ENCODE results near the gene TPCN2.

TPCN2 gene

DNA sequence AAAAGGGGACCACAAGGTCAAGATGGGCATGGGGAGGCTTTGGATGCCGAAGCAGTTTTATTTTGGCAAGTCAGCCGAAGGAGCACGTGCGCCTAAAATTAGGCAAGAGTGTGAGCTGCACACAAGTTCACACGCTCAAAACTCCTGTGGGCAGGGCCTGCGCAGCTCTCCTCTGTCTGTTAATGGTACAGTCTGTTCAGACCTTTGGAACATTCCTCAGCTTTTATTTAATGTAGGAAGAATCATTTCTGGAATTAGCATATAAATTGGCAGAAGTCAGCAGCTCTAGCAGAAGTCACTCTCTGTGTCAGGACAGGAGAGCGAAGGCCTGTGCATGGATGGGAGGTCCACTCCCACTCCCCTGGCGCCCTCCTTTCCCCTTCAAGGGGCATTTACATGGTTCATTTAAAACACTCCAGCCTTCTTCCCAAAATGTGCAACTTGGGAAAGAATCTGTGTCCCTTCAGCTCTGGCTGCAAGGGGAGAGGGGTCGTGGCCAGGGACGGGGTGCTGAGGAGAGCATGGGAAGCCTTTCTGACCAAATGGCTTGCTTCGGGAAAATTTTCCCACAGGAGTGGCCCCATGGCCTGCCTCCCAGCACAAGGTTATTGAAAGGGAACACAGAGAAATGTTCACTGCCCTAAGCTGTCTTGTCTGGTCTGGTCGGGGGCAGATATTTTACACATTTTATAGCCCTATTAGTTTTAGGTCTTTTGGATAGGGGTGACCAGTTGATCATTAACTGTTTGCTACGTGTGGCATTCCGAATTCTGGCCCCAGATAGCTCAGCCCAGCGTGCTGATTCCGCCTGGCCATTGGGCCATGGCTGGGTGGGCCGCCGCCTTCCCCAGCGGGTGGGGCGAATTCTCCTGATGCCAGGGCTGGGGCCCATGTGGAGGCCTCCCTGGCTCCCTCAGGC lies 63.2 kb downstream of the TPCN2 start:
- DNase-seq (ENCODE audit: low read depth, low spot score) = no peak

DNA sequence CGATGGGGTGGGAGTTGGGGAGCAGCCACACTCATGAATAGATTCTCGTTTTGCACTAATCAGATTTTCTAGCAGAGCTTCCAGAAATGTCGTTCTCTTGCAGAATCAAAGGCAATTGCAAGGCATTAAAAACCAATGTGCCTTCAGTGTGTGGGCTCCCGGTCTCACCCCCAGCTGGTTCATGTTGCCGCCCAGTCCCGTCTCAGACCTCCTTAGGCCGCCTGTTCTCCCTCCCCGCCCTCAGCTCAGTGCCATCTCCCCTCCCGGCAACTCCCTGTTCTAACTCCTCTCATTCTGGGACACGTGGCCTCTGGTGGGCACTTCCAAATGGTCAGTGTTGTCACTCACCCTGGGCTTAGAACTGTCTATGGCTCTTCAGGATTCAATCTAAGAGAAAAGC lies 64.5 kb downstream of the TPCN2 start:
- no peak for DNase-seq (ENCODE audit: low read depth, low spot score)

DNA sequence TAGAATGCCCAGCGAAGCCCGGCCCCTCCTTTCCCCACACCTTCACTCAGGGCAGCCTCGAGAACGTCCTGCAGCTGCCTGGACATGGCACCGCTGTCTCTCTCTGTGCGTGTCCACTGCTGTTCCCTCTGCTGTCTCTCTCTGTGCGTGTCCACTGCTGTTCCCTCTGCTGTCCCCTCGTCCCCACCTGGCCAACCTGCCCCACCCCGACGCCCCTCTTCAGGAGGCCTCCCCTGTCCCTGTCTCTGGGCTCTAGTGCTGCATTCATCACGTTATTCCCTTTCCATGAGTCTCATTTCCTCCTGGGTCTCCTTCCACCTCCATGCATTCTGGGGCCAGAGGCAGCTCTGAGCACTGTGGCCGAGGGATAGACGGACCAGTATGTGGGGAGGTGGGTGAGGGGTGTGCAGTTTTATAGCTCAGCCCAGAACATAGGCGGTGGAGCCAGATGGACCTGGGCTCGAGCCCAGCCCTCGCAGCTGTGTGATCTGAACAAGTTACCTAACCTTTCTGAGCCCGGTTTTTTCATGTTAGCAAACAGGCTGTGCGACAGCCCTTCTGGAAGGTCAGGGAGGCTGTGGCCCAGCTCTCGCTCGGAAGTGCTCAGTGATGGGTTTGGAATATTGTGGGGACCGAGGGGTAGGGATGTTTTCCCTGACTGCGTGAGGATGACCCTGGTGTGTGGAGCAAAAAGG lies 65.1 kb downstream of the TPCN2 start:
- no peak for DNase-seq (ENCODE audit: low read depth, low spot score)

DNA sequence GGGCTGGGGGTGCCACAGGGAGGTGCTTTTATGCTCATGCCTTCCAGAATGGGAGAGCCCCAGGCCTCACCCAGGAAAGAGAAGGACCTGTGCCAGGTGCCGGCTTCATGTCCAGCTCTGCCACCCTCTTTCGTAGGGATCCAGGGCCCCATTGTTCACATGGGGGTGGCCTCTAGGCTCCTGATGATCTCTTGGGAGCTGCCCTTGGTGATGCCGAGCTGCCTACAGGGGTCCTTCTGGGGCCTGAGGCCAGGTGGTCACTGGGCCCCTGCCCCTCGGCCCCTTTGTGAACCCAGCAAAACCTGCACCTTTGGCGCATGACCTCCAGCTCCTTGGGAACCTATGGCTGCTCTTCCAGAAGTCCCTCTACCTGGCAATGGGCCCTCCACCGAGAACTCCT lies 65.6 kb downstream of the TPCN2 start:
- DNase-seq (ENCODE audit: low read depth, low spot score) = no peak

DNA sequence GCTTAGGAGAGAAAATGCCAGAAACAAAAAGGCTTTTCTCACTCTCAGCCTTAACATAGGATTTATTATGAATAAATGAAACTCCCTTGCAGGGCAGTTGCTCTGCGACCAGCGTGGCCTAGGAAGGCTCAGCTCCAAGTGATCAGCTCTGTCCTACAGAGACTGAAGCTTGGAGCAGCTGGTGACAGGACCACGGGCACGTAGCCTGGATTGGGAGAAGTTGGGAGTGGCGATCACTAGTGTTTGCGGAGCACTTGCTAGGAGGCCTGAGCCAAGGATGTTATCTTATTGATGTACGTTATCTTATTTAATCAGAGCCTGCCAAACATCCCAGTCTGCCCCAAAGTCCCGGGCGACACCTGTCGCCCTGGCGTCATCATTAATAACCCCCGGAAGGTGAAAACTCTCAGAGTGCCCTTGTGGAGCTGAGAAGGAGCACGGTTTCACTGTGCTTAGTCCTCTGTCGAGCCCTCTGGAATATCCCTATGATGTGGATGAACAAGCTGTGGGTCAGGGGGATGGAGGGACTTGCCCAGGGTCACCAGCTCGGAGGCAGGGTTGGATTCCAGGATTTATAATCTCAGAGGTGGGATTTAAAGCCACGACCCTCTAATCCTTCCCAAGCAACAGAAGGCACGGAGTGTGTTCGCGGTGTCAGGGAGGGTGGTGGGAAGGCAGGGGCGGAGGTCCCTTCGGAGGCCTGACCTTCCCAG lies 66.2 kb downstream of the TPCN2 start:
- DNase-seq (ENCODE audit: low read depth, low spot score) = no peak

DNA sequence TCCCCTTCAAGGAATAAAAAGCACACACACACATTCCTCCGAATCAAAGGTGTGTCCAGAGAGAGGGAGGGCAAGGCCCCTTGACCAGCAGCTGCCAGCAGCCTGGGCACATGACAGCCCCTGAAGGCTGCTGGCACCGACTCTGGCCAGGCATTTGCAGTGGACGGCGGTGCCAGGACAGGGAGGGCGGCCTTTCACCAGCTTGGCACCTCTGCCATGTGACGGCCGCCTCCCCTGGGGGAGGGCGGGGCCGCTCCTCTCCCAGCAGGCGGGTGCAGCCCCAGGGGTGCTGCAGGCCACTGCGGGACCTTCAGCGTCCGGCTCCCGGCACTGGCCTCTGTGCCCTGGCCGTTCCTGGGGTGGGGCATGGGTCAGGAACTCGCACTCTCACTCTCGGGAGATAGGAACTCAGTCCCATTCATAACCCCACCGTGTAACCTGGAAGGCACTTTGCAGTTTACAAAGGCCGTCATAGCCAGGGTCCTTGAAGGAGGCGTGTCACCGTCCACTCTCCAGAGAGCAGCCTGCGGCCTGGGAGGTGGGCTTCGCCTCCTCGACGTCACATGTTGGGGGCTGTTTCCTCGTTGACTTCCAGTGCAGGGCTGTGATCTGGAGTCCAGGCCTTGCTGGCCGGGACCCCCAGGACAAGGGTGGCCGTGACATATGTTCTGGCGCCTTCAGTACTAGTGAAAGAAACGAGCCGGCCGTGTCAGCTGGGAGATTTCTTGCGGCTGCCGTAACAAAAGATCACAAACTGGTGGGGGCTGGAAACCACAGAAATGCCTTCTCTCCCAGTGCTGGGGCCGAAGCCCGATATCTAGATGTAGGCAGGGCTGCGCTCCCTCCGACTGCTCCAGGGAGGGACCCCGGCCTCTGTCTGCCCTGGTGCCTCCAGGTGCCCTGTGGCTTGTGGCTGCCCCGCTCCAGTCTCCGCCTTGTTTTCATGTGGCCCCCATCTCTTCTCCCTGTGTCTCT lies 67.1 kb downstream of the TPCN2 start:
- DNase-seq (ENCODE audit: low read depth, low spot score) = no peak

DNA sequence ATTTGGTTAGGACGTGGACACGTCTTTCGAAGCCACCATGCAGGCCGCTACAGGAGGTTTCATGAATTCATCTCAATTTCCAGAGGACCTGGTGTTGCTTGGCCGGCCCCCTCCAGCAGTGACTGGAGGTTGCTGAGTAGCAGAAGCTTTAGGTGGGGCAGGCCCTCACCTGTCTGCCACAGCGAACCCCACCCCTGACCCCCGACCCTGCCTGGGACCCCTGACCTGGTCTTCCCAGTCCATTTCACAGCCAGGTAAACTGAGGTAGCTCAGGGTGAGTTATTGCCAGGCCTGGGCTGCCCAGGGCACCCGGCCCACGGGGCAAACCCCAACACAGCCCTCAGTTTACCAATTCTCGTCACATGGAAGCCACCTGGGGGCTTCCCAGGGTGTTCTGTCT lies 67.9 kb downstream of the TPCN2 start:
- DNase-seq (ENCODE audit: low read depth, low spot score) = no peak

DNA sequence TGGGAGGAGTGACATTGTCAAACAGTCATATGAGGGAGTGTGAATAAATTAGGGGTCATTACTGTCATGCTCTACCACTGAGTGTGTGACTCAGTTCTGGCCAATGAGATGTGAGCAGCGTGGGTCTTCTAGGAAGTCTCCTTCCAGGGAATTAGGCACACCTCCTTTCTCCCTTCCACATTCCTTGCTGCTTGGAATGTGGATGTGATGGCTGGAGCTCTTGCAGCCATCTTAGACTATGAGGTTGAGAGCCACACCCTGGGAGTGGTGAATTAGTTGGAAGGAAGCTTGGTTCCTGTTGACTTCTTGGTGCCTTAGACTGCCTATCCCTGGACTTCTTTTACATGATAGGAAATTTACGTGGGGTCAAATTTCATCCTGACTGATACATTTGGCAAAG lies 70.5 kb downstream of the TPCN2 start:
- no peak for DNase-seq (ENCODE audit: low read depth, low spot score)

DNA sequence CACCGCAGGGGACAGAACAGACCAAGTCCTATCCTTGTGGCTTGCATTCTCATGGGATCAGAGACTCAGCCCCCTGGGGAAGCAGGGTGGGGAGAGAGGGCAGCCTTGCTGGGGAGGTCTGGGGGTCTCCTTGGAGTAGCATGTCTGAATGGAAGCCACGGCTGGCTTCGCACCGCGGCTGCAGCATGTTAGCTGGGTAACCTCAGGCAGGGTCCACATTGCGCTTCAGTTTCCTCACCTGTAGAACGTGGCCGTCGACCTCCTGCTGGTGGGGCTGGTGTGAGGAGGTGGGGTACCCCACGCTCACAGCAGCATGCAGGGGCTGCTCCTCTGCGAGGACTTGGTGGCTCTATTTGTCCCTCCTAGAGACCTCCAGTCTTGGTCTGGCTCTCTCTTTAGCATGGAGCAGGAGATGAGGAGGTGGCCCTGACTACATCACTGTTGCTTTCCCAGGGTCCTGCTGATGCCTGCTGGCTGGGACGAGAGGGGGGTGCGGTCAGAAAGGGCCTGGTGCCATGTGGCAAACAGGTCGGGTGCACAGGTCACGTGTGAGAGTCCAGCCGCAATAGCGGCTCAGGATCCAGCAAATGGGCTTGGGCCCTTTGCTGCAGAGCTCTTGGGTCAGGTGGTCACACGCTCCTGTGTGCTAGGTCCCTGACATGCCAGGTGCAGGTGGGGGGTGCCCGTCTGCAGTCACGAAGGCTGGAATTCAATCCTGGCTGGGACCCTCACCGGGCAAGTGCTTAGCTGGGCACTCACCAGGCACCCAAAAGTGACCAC lies 71.6 kb downstream of the TPCN2 start:
- DNase-seq (ENCODE audit: low read depth, low spot score) = no peak

DNA sequence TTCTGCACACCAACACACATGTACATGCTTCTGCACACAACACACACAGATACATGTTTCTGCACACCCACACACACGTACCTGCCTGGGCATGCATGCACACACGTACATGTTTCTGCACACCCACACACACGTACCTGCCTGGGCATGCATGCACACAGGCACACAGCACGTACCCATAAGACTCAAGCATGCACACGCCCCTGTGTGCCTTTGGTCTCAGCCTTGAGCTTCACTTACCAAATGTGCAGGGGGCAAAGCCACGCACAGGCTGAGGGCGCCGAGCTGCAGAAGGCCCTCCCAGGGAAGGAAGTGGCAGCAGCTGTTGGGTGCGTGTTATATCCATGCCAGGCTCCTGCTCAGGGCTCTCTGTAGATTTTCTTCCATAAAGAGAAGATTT lies 72.3 kb downstream of the TPCN2 start:
- no peak for DNase-seq (ENCODE audit: low read depth, low spot score)

DNA sequence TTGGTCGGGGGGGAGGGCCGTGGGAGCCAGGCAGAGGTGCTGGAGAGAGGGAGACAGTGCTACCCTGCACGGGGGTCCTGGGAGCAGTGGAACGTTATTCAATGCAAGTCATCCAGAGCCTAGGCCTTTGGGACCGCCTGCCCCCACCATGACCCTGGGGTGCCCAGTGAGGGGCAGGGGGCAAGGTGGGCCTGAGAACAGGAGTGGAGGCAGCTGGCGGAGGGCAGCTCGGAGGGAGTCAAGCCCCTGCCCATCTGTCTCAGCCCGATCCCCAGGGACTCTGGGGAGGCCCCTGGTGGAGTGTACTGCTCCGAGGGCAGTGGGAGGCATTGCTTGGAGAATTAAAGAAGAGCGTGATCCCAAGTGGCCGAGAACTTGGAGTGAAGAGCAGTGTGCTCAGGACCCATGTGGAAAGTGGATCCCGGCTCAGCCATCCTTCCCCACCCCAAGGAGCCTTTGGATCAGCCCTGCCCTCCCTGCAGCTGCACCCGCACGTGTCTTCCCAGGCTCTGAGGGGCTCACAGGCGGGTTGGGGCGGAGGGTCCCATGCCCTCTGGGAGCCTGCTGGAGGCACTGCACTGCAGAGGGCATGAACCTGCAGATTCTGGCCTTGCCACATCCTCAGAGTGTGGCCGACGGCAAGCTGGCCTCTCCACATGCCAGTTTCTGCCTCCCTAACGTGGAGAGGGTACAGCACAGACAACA lies 73.0 kb downstream of the TPCN2 start:
- DNase-seq (ENCODE audit: low read depth, low spot score) = no peak

DNA sequence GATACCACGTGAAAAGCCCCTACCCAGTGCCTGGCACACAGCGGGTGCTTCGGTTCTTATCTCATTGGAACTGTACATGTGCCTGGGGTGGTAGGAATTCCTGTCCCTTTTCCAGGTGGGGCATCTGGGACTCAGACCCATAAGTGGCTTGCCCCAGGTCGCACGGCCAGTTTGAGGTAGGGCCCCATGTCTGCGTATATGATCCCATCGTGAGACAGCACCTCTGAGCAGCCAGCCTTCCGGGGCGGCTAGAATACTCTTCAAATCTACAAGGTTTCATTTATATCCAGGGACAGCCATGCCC lies 73.5 kb downstream of the TPCN2 start:
- no peak for DNase-seq (ENCODE audit: low read depth, low spot score)

DNA sequence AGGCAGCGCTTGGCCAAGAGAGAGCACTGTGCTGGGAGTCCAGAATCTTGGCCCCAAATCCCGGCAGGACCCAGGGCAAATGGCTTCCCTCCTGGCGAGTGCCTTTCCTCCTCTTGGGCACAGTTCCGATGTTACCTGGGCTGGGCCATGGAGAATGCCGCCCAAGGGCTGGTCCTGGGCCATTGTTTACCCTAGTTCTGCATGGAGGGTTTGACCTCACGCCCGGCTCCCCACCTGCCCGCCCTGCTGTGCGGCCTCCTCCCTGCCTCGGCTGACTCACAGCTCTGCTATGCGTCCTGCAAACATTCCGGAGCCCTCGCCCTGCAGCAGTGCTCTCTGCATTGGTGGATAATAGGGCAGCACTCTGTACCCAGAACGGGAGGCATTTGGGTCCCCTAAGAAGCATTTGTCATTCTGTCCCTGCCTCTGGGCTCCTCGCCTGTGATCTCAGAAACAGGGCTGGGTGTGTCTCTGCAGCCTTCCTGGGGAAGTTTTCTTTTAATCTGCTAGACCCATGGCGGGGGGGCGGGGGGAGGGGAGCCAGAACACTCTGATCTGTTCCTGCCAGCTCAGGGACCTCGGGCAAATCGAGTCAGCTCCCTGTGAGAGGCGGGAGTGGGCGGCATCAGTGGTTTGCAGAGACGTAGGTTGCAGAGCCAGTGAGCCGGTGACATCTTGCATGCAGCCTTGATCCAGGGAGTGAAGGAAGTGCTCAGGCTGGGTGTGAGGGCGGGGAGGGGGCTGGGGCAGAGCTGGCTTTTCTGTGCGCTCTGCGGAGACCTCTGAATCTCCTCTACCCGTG lies 74.1 kb downstream of the TPCN2 start:
- no peak for DNase-seq (ENCODE audit: low read depth, low spot score)

DNA sequence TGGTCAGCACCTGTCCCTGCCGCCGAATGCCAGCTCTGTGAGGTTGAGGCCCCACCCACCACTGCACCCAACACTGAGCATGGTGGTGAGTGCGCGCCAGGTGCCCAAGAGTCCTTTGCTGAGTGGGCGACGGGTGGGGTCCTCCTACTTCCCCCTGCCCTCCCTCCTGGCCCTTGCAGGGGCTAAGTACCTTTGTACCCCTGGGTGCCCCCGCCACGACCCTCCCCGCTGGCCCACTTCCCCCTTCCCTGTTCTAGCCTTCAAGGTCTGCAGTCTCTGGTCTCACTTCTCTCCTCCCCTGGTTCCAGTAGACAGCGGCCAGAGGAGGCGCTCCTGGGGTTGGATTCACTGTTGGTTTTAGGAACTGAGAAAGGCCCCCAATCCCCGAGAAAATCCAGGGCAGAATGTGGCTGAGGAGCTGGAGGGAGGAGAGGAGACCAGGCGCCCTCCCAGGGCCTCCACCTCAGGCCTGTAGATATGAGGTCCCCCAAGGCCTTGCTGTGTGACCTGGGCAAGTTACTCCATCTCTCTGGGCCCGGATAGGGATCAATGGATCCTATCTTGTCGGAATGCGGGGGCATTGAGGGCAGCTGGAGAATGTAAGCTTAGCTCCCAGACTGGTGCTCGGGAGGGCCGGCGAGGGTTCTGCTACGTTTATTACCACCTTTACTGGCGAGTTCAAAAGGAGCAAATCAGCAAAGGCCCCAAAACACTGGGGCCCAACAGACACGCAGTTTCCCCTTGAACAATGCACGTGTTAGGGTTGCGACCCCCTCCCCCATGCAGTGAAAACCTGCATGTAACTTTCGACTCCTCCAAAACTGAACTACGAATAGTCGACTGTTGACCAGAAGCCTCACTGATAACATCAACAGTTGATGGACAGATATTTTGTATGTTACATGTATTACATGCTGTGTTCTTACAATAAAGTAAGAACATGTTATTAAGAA lies 75.1 kb downstream of the TPCN2 start:
- no peak for DNase-seq (ENCODE audit: low read depth, low spot score)

DNA sequence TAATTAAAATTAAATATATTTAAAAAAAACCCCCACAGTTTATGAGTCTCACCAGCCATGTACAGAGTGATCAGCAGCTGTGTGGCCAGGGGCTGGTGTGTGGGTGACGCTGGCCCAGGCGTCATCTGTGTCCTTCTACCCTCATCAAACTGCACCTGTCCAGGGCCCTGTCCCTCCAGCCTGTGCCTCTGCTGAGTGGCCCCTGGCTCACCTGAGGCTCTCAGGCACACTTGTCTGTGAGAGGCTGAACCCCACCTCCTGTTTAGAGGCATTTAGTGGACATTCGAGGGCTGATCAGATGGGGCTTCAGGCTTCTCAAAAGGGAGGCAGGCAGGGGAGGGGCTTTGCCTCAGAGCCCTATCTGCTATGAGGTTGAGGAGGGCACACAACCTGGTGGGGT lies 77.1 kb downstream of the TPCN2 start:
- DNase-seq (ENCODE audit: low read depth, low spot score) = no peak

DNA sequence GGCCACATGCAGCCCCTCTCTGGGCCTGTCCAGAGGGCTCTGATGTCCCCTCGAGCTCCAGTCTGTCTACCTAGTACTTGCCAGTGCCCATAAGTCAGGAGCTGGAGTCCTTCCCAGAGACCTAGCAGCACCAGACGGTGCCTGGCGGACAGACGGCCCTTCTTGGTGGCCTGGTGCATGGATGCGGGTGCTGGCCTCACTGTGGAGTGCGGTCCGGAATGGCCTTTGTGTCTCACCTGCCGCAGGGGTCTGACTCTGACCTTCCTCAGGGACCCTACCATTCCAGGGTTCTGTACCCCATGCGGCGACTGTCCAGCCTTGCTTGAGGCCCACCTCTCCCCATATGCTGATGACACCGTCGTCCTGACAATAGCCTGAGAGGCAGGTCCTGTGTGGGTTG lies 77.6 kb downstream of the TPCN2 start:
- no peak for DNase-seq (ENCODE audit: low read depth, low spot score)

DNA sequence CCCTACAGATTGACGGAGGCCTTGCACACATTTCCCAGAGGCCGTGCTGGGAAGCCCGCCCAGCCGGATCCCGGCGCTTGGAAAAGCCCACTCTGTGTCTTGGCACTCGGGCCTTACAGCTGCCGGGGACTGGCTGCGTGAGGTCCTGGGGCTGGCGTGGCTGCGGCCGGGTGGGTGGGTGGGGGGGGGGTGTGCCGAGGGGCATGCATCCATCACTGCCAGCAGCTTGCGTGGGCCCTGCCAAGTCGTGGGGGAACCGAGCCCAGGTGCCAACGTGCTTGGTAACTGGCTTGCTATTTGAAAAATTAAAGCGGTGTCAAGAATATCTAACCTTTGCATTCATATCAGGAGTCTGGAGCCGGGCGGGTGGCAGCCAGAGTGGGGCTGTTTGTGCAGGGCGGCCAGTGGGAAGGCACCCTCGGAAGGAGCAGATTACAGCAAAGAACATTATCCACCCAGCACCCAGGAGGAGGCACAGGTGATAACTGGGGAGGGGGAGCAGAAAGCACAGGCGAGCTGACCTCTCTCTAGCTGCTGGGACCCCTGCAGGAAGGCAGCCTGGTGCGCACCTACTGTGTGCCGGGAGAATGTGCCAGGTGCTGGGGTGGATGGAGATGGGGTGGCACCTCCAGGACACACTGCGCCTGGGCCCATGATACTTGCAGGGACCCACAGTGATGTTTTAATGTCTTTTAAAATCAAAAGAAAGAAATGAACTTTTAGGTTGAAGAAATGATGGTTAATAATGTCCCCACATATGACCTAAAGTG lies 78.5 kb downstream of the TPCN2 start:
- DNase-seq (ENCODE audit: low read depth, low spot score) = no peak
